Colonic mucosa (tissue), 4 donors: ENCODE results near the gene DHRSX. TPM values are rescaled to one million over a fixed set of nuclear protein-coding genes. Genes with fewer than 3 reads are reported as not detected.
"Not testable (repeated sequence)": the region's sequence is repeated elsewhere in the genome, so short reads cannot be mapped to it uniquely, and the experiment has no call there.

Source experiments
- DNase-seq: peaks from one replicate; pipeline ENCODE4 v3.0.0-alpha.2; 2020
- H3K27ac ChIP-seq: fragments of 200-600 bp; one replicate; pipeline ENCODE4 v1.8.0; 2021
- H3K27me3 ChIP-seq: fragments of 200-600 bp; one replicate; pipeline ENCODE4 v1.8.0; 2021
- H3K36me3 ChIP-seq: fragments of 200-600 bp; one replicate; pipeline ENCODE4 v1.8.0; 2021
- H3K4me1 ChIP-seq: fragments of 200-600 bp; one replicate; pipeline ENCODE4 v1.8.0; 2021; ENCODE audit warnings: mild to moderate bottlenecking
- H3K4me3 ChIP-seq: fragments of 200-600 bp; one replicate; pipeline ENCODE4 v1.8.0; 2021
- H3K9ac ChIP-seq, 2 donors: one replicate each; pipeline ENCODE4 v1.7.0; 2013; ENCODE audit warnings: control low read depth in 2 of 2, low read depth in 2 of 2, low read length in 2 of 2
- H3K9me3 ChIP-seq: fragments of 200-600 bp; one replicate; pipeline ENCODE4 v1.8.0; 2021
- intact Hi-C: fragments of 100-400 bp; cut with DNase I; formaldehyde crosslinking; loops from one replicate; pipeline ENCODE4 v1.14.1; 2022
- total RNA-seq, 2 donors: library from RNA; stranded (reverse); fragmentation: NEBNext Ultra II Directional in 1 of 2; extraction: Animal tissue kit (Norgen Biotek cat#: 25700) in 1 of 2; gene quantifications; one replicate each; pipeline ENCODE4 v1.2.1, GENCODE V29; 2021
- TF ChIP-seq, protein P1 (sequence below): fragments of 200-600 bp; IDR thresholded peaks from one replicate; pipeline ENCODE4 v1.8.0; 2022; ENCODE audit warnings: antibody characterized with exemption, mild to moderate bottlenecking
- donor health status: healthy.
- donor health status: DM: no; HTN: no; CAD: no.
- donor health status: DM: no; HTN: no; CAD: no.

DHRSX gene
- total RNA-seq, 2 donors from 2014 or later, result 28.6 to 43.3 TPM

- no peak overlapping the region for H3K9ac ChIP-seq
- H3K27me3 ChIP-seq, result no peaks in the 10 kb centered on the region
- peaks cover 6% of the 10 kb centered on the region for H3K36me3 ChIP-seq
- no peak overlapping the region for H3K4me3 ChIP-seq
- H3K9me3 ChIP-seq, result no peaks in the 10 kb centered on the region
- intact Hi-C loops, result no loop called here
- H3K27ac ChIP-seq, result no peak overlapping the region
- TF ChIP-seq, protein P1, sequence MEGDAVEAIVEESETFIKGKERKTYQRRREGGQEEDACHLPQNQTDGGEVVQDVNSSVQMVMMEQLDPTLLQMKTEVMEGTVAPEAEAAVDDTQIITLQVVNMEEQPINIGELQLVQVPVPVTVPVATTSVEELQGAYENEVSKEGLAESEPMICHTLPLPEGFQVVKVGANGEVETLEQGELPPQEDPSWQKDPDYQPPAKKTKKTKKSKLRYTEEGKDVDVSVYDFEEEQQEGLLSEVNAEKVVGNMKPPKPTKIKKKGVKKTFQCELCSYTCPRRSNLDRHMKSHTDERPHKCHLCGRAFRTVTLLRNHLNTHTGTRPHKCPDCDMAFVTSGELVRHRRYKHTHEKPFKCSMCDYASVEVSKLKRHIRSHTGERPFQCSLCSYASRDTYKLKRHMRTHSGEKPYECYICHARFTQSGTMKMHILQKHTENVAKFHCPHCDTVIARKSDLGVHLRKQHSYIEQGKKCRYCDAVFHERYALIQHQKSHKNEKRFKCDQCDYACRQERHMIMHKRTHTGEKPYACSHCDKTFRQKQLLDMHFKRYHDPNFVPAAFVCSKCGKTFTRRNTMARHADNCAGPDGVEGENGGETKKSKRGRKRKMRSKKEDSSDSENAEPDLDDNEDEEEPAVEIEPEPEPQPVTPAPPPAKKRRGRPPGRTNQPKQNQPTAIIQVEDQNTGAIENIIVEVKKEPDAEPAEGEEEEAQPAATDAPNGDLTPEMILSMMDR, result no peak
- DNase-seq, result no peak
- no peaks in the 10 kb centered on the region for H3K4me1 ChIP-seq
Observed at GRCh38 chrX:2486476-2487133, 14.2 kb downstream of the DHRSX start.

GRCh38 chrX:2485789-2486345, 14.9 kb downstream of the DHRSX start:
- intact Hi-C loops, result no loop called here
- Histone ChIP-seq H3K27me3 (no peaks in the 10 kb centered on the region), H3K4me1 (no peaks in the 10 kb centered on the region), H3K4me3 (no peak overlapping the region), H3K9me3 (no peaks in the 10 kb centered on the region), H3K27ac (no peak overlapping the region), H3K36me3 (peaks cover 6% of the 10 kb centered on the region), H3K9ac (no peak overlapping the region)
- TF ChIP-seq, protein P1, result no peak
- no peak for DNase-seq

GRCh38 chrX:2484721-2485648, 15.8 kb downstream of the DHRSX start:
- no peak overlapping the region for H3K4me3 ChIP-seq
- peak overlapping the region in 1 of 2 donors; percentile 29 for H3K9ac ChIP-seq
- TF ChIP-seq, protein P1, result no peak
- H3K4me1 ChIP-seq, result no peaks in the 10 kb centered on the region
- H3K9me3 ChIP-seq, result no peaks in the 10 kb centered on the region
- intact Hi-C loops, result no loop called here
- no peaks in the 10 kb centered on the region for H3K27me3 ChIP-seq
- peaks cover 6% of the 10 kb centered on the region for H3K36me3 ChIP-seq
- peak overlapping the region; percentile 50 for H3K27ac ChIP-seq
- DNase-seq, result no peak

- no peaks in the 10 kb centered on the region for H3K9me3 ChIP-seq
- peaks cover 6% of the 10 kb centered on the region for H3K36me3 ChIP-seq
- H3K27ac ChIP-seq, result peak overlapping the region; percentile 50
- DNase-seq, result no peak
- TF ChIP-seq, protein P1, result no peak
- H3K9ac ChIP-seq, result no peak overlapping the region
- no peak overlapping the region for H3K4me3 ChIP-seq
- intact Hi-C loops, result no loop called here
- H3K4me1 ChIP-seq, result no peaks in the 10 kb centered on the region
- no peaks in the 10 kb centered on the region for H3K27me3 ChIP-seq
Observed at GRCh38 chrX:2484256-2484655, 16.5 kb downstream of the DHRSX start.

DNA sequence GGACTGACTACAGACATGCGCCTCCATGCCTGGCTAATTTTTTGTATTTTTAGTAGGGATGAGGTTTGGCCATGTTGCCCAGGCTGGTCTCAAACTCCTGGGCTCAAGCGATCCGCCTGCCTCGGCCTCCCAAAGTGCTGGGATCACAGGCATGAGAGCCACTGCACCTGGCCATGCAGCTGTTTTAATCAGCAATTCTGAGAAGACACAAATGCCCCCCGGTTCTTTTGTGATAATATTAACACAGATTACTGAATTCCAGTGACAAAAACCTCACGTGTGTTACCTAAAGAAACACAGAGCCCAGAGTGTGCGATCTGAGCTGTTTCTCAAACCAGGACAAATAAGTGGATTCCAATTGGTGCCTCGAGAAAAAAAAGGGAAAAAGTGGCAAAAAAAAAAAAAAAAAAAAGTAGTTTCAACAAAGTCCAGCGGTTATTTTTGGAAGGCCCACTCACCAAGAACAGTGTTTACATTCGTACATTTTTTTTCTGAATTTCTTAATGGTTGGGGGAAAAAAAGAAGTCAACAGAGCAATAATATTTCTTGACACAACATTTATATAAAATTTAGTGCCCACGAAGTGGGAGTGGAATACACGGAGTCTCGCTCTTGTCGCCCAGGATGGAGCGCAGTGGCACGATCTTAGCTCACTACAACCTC, 17.2 kb downstream of the DHRSX start:
- intact Hi-C loops, result no loop called here
- H3K9ac ChIP-seq, result no peak overlapping the region
- no peaks in the 10 kb centered on the region for H3K4me1 ChIP-seq
- H3K27me3 ChIP-seq, result no peaks in the 10 kb centered on the region
- no peak overlapping the region for H3K27ac ChIP-seq
- peaks cover 2% of the 10 kb centered on the region for H3K36me3 ChIP-seq
- DNase-seq, result no peak
- TF ChIP-seq, protein P1, result no peak
- H3K4me3 ChIP-seq, result no peak overlapping the region
- no peaks in the 10 kb centered on the region for H3K9me3 ChIP-seq

DNA sequence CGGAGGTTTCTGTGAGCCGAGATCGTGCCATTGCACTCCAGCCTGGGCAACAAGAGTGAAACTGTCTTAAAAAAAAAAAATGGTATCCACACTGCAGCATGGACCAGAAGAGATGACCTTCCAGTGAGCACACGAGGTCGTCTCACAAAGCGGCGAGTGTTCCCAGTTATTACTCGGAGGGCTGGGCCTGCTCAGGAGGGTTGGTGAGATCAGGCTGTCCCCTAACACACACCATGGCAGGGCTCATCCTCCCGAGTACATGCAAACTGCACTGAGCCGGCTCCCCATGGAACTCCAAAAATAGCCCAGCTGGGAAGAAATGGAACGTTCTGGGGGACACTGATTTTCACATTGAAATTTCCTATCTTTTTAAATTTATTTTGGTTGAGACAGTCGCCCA, 19.2 kb downstream of the DHRSX start:
- H3K27ac ChIP-seq, H3K9ac ChIP-seq, H3K9me3 ChIP-seq, H3K4me1 ChIP-seq, H3K36me3 ChIP-seq, intact Hi-C loops, H3K4me3 ChIP-seq, DNase-seq, H3K27me3 ChIP-seq: not testable (repeated sequence)

GRCh38 chrX:2479982-2480381, 20.8 kb downstream of the DHRSX start:
- H3K4me1 ChIP-seq, H3K9ac ChIP-seq, H3K27me3 ChIP-seq, H3K36me3 ChIP-seq, intact Hi-C loops, H3K9me3 ChIP-seq, H3K4me3 ChIP-seq, H3K27ac ChIP-seq, DNase-seq: not testable (repeated sequence)
